Measurements from ENCODE around the gene TMEM131. TPM values are rescaled to one million over a fixed set of nuclear protein-coding genes. Genes with fewer than 3 reads are reported as not detected.
"Not testable (repeated sequence)": the region's sequence is repeated elsewhere in the genome, so short reads cannot be mapped to it uniquely, and the experiment has no call there.

TMEM131 gene
- total and polyA plus RNA-seq, 2 donors: 18.2 to 68.6 TPM

- no peak overlapping the region for H3K4me3 ChIP-seq (ENCODE audit: low read depth, low read length)
- 79% methylated on average over 3 of the region's 3 CpGs for WGBS
- no peaks in the 10 kb centered on the region for H3K36me3 ChIP-seq (ENCODE audit: insufficient read depth)
- DNase-seq (ENCODE audit: extremely low spot score): no peak
- H3K27ac ChIP-seq (ENCODE audit: low read depth): no peak overlapping the region
- H3K4me1 ChIP-seq (ENCODE audit: insufficient read depth): peaks cover 1% of the 10 kb centered on the region
Measured at GRCh38 chr2:97966545-97967215, 29.1 kb downstream of the TMEM131 start.

DNA sequence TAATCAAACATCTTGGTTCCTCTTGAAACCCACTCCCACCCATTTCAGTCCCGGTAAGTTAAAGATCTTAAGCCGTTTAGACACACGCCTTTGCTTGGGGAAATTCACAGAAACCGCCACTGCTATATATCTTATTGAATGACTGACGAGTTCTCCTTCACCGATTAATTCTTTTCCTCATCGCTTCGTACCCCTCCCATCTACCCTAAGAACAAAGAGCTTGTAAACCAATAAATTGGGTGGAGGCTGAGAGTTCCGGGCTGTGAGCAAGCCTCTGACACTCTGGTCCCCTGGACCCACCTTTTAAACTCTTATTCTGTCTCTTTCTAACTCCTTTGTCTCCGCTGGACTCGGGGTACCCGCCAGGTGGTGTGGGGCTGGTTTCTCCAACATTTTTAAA, 30.6 kb downstream of the TMEM131 start:
- no peak overlapping the region for H3K4me3 ChIP-seq (ENCODE audit: low read depth, low read length)
- H3K4me1 ChIP-seq (ENCODE audit: insufficient read depth): peaks cover 1% of the 10 kb centered on the region
- no peak for DNase-seq (ENCODE audit: extremely low spot score)
- 90% methylated on average over 12 of the region's 12 CpGs for WGBS
- no peaks in the 10 kb centered on the region for H3K36me3 ChIP-seq (ENCODE audit: insufficient read depth)
- no peak overlapping the region for H3K27ac ChIP-seq (ENCODE audit: low read depth)

DNA sequence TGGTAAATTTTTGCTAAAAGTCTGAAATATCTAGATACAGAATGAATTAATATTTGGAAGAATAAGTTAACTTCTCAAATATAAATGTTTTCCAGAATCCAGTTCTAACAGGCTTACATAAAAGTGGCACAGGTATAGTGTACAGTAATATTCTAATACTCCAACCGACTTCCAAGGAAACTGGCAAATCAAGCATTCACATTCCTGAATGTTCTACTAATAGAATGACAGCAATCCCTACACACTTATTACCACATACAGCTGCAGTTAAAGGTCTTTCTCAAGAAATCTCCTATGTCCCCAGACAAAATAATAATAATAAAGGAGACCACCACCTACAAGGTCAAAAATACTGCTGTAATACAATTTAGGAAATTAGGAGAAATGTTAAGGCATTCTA, 31.9 kb downstream of the TMEM131 start:
- Histone ChIP-seq H3K4me1 (ENCODE audit: insufficient read depth) (peaks cover 1% of the 10 kb centered on the region), H3K4me3 (ENCODE audit: low read depth, low read length) (no peak overlapping the region), H3K36me3 (ENCODE audit: insufficient read depth) (no peaks in the 10 kb centered on the region), H3K27ac (ENCODE audit: low read depth) (no peak overlapping the region)
- WGBS: 57% methylated on average over 1 of the region's 1 CpG
- DNase-seq (ENCODE audit: extremely low spot score): no peak

GRCh38 chr2:97963079-97963406, 32.7 kb downstream of the TMEM131 start:
- H3K27ac ChIP-seq (ENCODE audit: low read depth): no peak overlapping the region
- DNase-seq (ENCODE audit: extremely low spot score): no peak
- H3K4me3 ChIP-seq (ENCODE audit: low read depth, low read length): no peak overlapping the region
- peaks cover 1% of the 10 kb centered on the region for H3K4me1 ChIP-seq (ENCODE audit: insufficient read depth)
- H3K36me3 ChIP-seq (ENCODE audit: insufficient read depth): no peaks in the 10 kb centered on the region

DNA sequence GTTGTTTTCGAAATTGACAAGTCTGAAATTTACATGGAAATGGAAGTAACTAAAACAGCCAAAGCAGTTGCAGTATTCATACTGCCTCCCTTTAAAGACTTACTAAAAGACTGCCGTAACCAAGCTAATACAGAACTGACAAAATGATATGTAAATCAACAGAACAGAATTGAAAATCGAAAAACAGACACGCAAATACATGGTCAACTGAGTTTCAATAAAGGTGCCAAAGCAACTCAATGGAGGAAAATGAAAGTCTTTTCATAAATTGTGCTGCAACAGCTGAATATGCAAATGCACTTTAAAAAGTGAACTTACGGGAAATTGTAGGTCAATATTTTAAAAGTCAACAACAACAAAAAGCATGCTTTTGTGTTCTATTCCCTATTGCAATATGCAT, 34.2 kb downstream of the TMEM131 start:
- Histone ChIP-seq H3K4me3 (ENCODE audit: low read depth, low read length) (no peak overlapping the region), H3K36me3 (ENCODE audit: insufficient read depth) (no peaks in the 10 kb centered on the region), H3K27ac (ENCODE audit: low read depth) (no peak overlapping the region), H3K4me1 (ENCODE audit: insufficient read depth) (no peaks in the 10 kb centered on the region)
- no peak for DNase-seq (ENCODE audit: extremely low spot score)
- 78% methylated on average over 5 of the region's 5 CpGs for WGBS

DNA sequence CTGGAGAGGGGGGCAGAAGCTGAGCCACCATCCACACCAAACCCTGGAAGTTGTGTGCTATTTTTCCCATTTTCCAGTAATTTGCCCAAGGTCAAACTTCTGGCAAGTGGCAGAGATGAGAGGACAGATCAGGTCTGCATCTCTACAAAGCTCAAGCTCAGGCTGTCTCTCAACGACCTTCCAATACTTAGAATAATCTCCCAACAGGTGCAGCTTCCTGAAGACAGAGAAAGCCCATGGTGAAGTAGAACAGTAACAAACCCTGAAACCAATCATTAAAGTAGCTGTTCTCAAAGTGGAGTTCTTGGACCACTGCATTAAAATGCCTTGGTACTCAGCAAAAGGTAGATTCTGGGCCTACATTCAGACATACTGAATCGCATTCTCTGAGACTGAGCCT, 37.6 kb downstream of the TMEM131 start:
- DNase-seq (ENCODE audit: extremely low spot score): no peak
- H3K4me1 ChIP-seq (ENCODE audit: insufficient read depth): no peaks in the 10 kb centered on the region
- 78% methylated on average over 2 of the region's 2 CpGs for WGBS

DNA sequence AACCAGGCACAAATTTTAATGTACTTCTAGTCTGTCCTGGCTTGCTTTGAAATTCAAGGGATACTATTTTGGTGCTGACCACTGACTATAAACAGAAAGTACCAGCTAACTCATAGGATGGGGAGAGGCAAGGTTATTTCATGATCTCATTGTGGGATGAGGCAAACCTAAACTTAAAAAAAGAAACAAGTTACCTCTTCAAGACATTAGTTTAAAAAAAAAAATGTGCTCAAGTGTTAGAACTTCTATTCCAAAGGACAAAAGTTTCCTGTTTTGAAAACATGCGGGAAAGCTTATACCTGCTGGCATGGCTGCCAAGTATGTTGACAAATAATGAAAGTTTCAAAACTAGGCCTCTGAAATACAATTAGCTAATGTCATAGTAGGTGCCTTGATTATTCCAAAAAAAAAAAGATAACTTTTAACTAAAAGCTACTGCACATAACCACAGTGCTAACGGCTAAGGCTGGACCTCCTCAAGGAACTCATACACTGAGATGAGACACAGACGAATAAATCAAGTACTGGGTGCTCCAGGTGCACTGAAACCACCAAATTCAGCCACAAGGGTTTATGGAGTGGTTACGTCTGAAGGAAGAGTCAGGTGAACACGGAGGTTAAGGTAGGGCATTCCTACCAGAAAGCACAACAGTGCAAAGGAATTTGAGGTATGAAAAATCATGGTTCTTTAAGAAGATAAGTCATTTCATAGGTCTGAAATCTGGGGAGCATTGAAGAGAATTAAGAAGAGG, 38.1 kb downstream of the TMEM131 start:
- Histone ChIP-seq H3K27ac (ENCODE audit: low read depth) (no peak overlapping the region), H3K4me1 (ENCODE audit: insufficient read depth) (no peaks in the 10 kb centered on the region), H3K36me3 (ENCODE audit: insufficient read depth) (no peaks in the 10 kb centered on the region), H3K4me3 (ENCODE audit: low read depth, low read length) (no peak overlapping the region)
- 86% methylated on average over 5 of the region's 5 CpGs for whole genome bisulfite sequencing
- DNase-seq (ENCODE audit: extremely low spot score): no peak

More for the DNA sequence above, 37.6 kb downstream of the TMEM131 start:
- Histone ChIP-seq H3K4me3 (ENCODE audit: low read depth, low read length) (no peak overlapping the region), H3K27ac (ENCODE audit: low read depth) (no peak overlapping the region), H3K36me3 (ENCODE audit: insufficient read depth) (no peaks in the 10 kb centered on the region)

DNA sequence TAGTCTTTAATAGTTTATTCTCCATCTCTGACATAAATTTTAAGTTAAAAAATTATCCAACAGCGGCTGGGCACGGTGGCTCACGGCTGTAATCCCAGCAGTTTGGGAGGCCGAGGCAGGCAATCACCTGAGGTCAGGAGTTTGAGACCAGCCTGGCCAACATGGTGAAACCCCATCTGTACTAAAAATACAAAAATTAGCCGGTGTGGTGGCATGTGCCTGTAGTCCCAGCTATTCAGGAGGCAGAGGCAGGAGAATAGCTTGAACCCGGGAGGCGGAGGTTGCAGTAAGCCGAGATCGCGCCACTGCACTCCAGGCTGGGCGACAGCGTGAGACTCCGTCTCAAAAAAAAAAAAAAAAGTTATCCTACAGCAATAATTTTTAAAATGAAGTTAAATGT, 39.0 kb downstream of the TMEM131 start:
- DNase-seq (ENCODE audit: extremely low spot score); H3K4me3 ChIP-seq (ENCODE audit: low read depth, low read length); H3K4me1 ChIP-seq (ENCODE audit: insufficient read depth); H3K27ac ChIP-seq (ENCODE audit: low read depth); H3K36me3 ChIP-seq (ENCODE audit: insufficient read depth): not testable (repeated sequence)
- WGBS: 90% methylated on average over 13 of the region's 13 CpGs

GRCh38 chr2:97953853-97954252, 41.9 kb downstream of the TMEM131 start:
- WGBS: 91% methylated on average over 4 of the region's 4 CpGs
- H3K4me3 ChIP-seq (ENCODE audit: low read depth, low read length): no peak overlapping the region
- no peaks in the 10 kb centered on the region for H3K4me1 ChIP-seq (ENCODE audit: insufficient read depth)
- H3K27ac ChIP-seq (ENCODE audit: low read depth): no peak overlapping the region
- H3K36me3 ChIP-seq (ENCODE audit: insufficient read depth): no peaks in the 10 kb centered on the region
- DNase-seq (ENCODE audit: extremely low spot score): no peak

DNA sequence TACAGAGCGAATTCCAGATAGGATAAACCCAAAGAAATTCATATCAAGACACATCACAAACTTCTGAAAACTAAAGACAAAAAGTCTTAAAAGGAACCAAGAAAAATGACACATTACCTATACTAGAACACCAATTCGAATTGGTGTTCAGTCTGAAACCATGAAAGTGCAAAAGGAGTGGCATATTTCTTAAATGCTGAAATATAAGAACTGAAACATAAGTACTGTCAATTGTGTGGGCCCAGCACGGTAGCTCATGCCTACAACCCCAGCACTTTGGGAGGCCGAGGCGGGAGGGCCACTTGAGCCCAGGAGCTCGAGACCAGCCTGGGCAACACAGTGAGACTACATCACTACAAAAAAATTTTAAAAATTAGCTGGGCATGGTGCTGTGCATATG, 43.4 kb downstream of the TMEM131 start:
- H3K4me3 ChIP-seq (ENCODE audit: low read depth, low read length): no peak overlapping the region
- 96% methylated on average over 6 of the region's 6 CpGs for whole genome bisulfite sequencing
- H3K27ac ChIP-seq (ENCODE audit: low read depth): no peak overlapping the region
- no peaks in the 10 kb centered on the region for H3K4me1 ChIP-seq (ENCODE audit: insufficient read depth)
- no peak for DNase-seq (ENCODE audit: extremely low spot score)
- no peaks in the 10 kb centered on the region for H3K36me3 ChIP-seq (ENCODE audit: insufficient read depth)

- no peak for DNase-seq (ENCODE audit: extremely low spot score)
- Histone ChIP-seq H3K27ac (ENCODE audit: low read depth) (no peak overlapping the region), H3K36me3 (ENCODE audit: insufficient read depth) (no peaks in the 10 kb centered on the region), H3K4me1 (ENCODE audit: insufficient read depth) (no peaks in the 10 kb centered on the region), H3K4me3 (ENCODE audit: low read depth, low read length) (no peak overlapping the region)
- WGBS: 89% methylated on average over 2 of the region's 2 CpGs
Measured at GRCh38 chr2:97951155-97951680, 44.5 kb downstream of the TMEM131 start.

- no peak for DNase-seq (ENCODE audit: extremely low spot score)
- no peaks in the 10 kb centered on the region for H3K4me1 ChIP-seq (ENCODE audit: insufficient read depth)
- H3K4me3 ChIP-seq (ENCODE audit: low read depth, low read length): no peak overlapping the region
- H3K27ac ChIP-seq (ENCODE audit: low read depth): no peak overlapping the region
- 50% methylated on average over 3 of the region's 3 CpGs for WGBS
- no peaks in the 10 kb centered on the region for H3K36me3 ChIP-seq (ENCODE audit: insufficient read depth)
Measured at GRCh38 chr2:97950329-97951154, 45.2 kb downstream of the TMEM131 start.

DNA sequence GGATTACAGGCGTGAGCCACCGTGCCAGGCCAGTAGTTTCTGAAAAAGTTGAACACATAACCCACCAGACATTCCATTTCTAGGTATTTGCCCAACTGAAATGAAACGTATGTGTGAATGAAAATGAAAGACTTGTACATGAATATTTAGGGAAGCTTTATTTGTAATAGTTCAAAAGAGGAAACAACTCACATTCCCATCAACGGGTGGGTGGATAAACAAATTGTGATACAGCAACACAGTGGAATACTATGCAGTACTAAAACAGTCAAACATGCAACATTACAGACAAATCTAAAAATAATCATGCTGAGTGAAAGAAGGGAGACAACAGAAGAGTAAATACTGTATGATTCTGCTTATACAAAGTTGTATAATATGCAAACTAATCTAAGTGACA, 46.8 kb downstream of the TMEM131 start:
- WGBS: 77% methylated on average over 4 of the region's 4 CpGs
- Histone ChIP-seq H3K4me1 (ENCODE audit: insufficient read depth) (no peaks in the 10 kb centered on the region), H3K27ac (ENCODE audit: low read depth) (no peak overlapping the region), H3K4me3 (ENCODE audit: low read depth, low read length) (no peak overlapping the region), H3K36me3 (ENCODE audit: insufficient read depth) (no peaks in the 10 kb centered on the region)
- DNase-seq (ENCODE audit: extremely low spot score): no peak

GRCh38 chr2:97945791-97946190, 50.0 kb downstream of the TMEM131 start:
- H3K4me1 ChIP-seq (ENCODE audit: insufficient read depth): no peaks in the 10 kb centered on the region
- H3K27ac ChIP-seq (ENCODE audit: low read depth): no peak overlapping the region
- H3K4me3 ChIP-seq (ENCODE audit: low read depth, low read length): no peak overlapping the region
- DNase-seq (ENCODE audit: extremely low spot score): no peak
- WGBS: 37% methylated on average over 1 of the region's 1 CpG
- no peaks in the 10 kb centered on the region for H3K36me3 ChIP-seq (ENCODE audit: insufficient read depth)

Data from urinary bladder (tissue), 4 donors.